ENCODE data around the gene IP6K3. TPM values are rescaled to one million over a fixed set of nuclear protein-coding genes. Genes with fewer than 3 reads are reported as not detected.
A peak's percentile ranks its signal among the peaks of the same experiment; 100 is the strongest.

The IP6K3 gene
- total and polyA plus RNA-seq, 4 experiments from 2014 or later: not detected

DNA sequence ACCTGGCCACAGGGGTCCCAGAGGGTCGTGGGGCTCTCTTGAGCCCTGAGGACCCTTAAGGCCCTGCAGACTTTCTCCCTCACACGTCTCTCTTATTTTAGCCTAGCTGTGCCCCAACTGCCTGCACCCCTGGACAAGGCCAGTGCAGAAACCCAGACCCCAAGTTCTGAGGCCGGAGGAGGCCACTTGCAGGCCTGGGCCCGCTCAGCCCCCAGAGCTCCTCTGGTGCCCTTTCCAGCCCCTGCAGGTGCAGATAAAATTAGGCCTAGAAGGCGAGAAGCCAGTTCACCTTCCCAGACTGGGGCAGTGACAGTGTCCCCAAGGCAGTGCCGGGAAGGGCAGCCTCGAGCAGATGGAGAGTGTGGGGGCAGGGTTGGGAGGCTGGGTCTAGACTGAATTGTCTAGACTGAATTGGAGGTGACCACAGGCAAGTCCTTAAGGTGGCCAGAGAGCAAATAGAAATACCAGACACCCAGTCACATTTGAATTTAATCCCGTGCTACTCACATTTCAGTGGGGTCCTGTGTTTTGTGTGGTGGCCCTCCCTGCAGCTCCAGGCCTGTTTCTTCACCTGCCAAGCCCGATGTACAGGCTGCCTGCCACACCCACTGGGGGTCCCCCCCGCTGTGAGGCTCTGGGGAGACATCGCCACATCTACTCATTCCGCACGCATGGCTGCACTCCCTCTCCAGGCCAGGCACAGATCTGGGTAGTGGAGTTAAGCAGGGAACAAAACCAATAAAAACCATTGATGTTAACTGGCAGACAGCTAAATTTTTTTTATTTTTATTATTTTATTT is 8.6 kb upstream of the IP6K3 start:
- Histone ChIP-seq H3K4me1 (ENCODE audit: insufficient read depth, low read length) (no peaks in the 10 kb centered on the region), H3K36me3 (ENCODE audit: insufficient read depth, low read length) (no peaks in the 10 kb centered on the region), H3K27ac (ENCODE audit: low read depth, low read length) (no peak overlapping the region), H3K4me3 (ENCODE audit: low read length in 2 of 2) (no peak overlapping the region), H3K27me3 (ENCODE audit: insufficient read depth, low read length) (no peaks in the 10 kb centered on the region), H3K9me3 (ENCODE audit: control insufficient read depth in 1 of 2, low read length in 2 of 2) (no peaks in the 10 kb centered on the region)
- peaks cover 0 to 1% (median 0%) of the 10 kb centered on the region in 4 donors for H3K4me1 Mint-ChIP-seq
- POLR2A ChIA-PET (ENCODE audit: partially characterized antibody): no interaction called here
- H3K4me3 Mint-ChIP-seq: no peak overlapping the region
- DNase-seq: no peak
- CTCF ChIA-PET (ENCODE audit: partially characterized antibody): interaction anchor here (1.9 kb wide), 1 partner anchor 10 kb away, joined by 12 read pairs; no protein-coding TSS in a partner anchor
- intact Hi-C loops (cut with micrococcal nuclease): no loop called here
- H3K36me3 Mint-ChIP-seq: no peaks in the 10 kb centered on the region
- no peak overlapping the region for H3K27ac Mint-ChIP-seq
- peaks cover 1 to 3% of the 10 kb centered on the region in 2 donors for H3K27me3 Mint-ChIP-seq
- H3K9me3 Mint-ChIP-seq: no peaks in the 10 kb centered on the region

DNA sequence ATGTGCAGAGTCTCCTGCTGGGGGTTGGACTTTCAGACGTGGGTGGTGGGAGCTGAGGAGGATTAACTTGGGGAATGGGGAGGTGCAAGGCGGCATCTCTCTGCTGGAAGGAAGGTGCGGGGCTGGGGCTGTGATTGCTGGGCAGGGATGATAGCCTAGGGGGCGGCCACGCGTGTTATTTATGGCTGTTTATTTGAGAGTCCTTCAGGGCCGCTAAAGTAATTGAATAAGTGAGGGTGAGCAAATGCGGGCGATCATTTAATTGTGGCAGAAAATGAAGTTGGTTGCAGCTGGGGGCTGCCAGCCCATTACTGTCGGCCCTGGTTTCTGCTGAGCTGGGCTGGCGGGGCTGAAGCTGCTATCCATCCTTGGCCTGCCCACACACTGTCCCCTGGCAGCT is 7.5 kb upstream of the IP6K3 start:
- H3K4me3 ChIP-seq (ENCODE audit: low read length in 2 of 2): no peak overlapping the region
- no peak for DNase-seq
- H3K4me1 ChIP-seq (ENCODE audit: insufficient read depth, low read length): no peaks in the 10 kb centered on the region
- CTCF ChIA-PET (ENCODE audit: partially characterized antibody): interaction anchor here (1.9 kb wide), 1 partner anchor 9 kb away, joined by 12 read pairs; no protein-coding TSS in a partner anchor
- no peak overlapping the region for H3K27ac ChIP-seq (ENCODE audit: low read depth, low read length)
- Mint-ChIP-seq H3K36me3 (no peaks in the 10 kb centered on the region), H3K27ac (no peak overlapping the region), H3K9me3 (no peaks in the 10 kb centered on the region), H3K27me3 (peaks cover 1 to 3% of the 10 kb centered on the region in 2 donors), H3K4me1 (peaks cover 0 to 1% (median 0%) of the 10 kb centered on the region in 4 donors), H3K4me3 (no peak overlapping the region)
- POLR2A ChIA-PET (ENCODE audit: partially characterized antibody): no interaction called here
- no peaks in the 10 kb centered on the region for H3K9me3 ChIP-seq (ENCODE audit: control insufficient read depth in 1 of 2, low read length in 2 of 2)
- no peaks in the 10 kb centered on the region for H3K36me3 ChIP-seq (ENCODE audit: insufficient read depth, low read length)
- no peaks in the 10 kb centered on the region for H3K27me3 ChIP-seq (ENCODE audit: insufficient read depth, low read length)
- intact Hi-C loops (cut with micrococcal nuclease): no loop called here

DNA sequence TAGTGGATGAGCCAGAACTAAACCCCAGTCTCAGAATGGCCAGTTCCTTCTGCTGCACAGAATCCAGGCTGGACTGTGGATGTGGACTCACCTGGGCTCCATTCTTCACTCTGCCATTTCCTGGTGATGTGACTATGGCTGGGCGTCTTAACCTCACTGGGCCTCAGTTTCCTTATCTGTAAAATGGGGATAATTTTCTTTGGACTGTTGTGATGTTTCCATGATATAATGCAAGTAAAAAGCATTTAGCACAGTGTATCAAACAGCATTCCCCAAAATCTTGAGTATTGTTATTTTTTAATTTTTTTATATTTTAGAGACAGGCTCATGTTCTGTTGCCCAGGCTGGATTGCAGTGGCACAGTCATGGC is 5.9 kb upstream of the IP6K3 start:
- H3K27me3 ChIP-seq (ENCODE audit: insufficient read depth, low read length): no peaks in the 10 kb centered on the region
- DNase-seq: no peak
- ChIA-PET POLR2A (ENCODE audit: partially characterized antibody) (no interaction called here), CTCF (ENCODE audit: partially characterized antibody) (no interaction called here)
- H3K4me1 Mint-ChIP-seq: peaks cover 0 to 1% (median 0%) of the 10 kb centered on the region in 4 donors
- H3K9me3 ChIP-seq (ENCODE audit: control insufficient read depth in 1 of 2, low read length in 2 of 2): no peaks in the 10 kb centered on the region
- no peaks in the 10 kb centered on the region for H3K9me3 Mint-ChIP-seq
- no peak overlapping the region for H3K27ac ChIP-seq (ENCODE audit: low read depth, low read length)
- H3K36me3 ChIP-seq (ENCODE audit: insufficient read depth, low read length): no peaks in the 10 kb centered on the region
- no peaks in the 10 kb centered on the region for H3K4me1 ChIP-seq (ENCODE audit: insufficient read depth, low read length)
- H3K27me3 Mint-ChIP-seq: peaks cover 0 to under 1% of the 10 kb centered on the region in 2 donors
- no peaks in the 10 kb centered on the region for H3K36me3 Mint-ChIP-seq
- intact Hi-C loops (cut with micrococcal nuclease): no loop called here
- no peak overlapping the region for H3K4me3 ChIP-seq (ENCODE audit: low read length in 2 of 2)
- H3K27ac Mint-ChIP-seq: no peak overlapping the region
- no peak overlapping the region for H3K4me3 Mint-ChIP-seq

DNA sequence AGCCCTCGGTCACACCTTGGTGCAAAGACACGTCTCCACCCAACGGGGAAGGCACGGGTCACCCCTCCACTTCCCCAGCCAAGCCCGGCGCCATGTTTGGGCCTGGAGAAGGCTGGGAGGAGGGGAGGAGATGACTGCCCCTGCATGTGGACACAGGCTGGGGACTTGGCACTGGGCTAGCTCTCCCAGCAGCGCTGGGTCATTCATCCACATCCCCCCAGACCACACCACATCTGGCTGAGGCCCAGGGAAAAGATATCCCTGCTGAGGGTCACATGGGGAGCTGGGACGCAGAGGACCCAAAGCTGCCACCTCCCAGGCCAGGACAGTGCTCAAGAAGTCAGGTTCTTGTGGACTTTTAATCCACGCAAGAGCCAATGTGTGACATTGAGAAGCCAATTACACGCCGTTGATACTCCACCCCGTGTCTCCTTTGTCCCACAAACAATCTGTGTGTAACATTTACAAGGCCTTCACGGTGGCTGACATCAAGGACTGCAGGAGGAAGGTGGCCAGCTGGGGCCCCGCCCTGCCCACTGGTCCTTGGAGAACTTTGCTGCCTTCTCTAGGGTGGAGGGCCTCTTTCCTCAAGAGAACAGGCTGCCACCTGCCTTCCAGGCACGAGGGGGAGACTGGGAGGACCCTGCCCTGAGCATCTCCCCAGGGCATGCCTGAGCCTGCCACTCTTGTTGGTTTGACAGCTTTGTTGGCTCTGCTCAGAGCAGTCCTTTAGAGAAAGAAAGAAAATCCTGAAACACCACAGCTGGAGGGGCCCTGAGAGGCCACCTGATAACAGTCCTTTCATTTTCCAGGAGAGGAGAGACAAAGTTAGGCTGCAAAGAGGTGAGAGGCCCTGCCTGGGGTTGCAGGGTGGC is 5.3 kb upstream of the IP6K3 start:
- H3K4me3 ChIP-seq (ENCODE audit: low read length in 2 of 2): no peak overlapping the region
- Mint-ChIP-seq H3K36me3 (no peaks in the 10 kb centered on the region), H3K9me3 (no peaks in the 10 kb centered on the region), H3K27ac (peak overlapping the region in 2 of 7 donors; percentile 17 to 41), H3K27me3 (peaks cover 0 to 3% of the 10 kb centered on the region in 2 donors), H3K4me3 (no peak overlapping the region), H3K4me1 (no peaks in the 10 kb centered on the region)
- CTCF ChIA-PET (ENCODE audit: partially characterized antibody): interaction anchor here (0.7 kb wide), 1 partner anchor 302 kb away, joined by 3 read pairs; no protein-coding TSS in a partner anchor
- no peaks in the 10 kb centered on the region for H3K4me1 ChIP-seq (ENCODE audit: insufficient read depth, low read length)
- H3K36me3 ChIP-seq (ENCODE audit: insufficient read depth, low read length): no peaks in the 10 kb centered on the region
- H3K9me3 ChIP-seq (ENCODE audit: control insufficient read depth in 1 of 2, low read length in 2 of 2): no peaks in the 10 kb centered on the region
- intact Hi-C loops (cut with micrococcal nuclease): no loop called here
- no peak for DNase-seq
- POLR2A ChIA-PET (ENCODE audit: partially characterized antibody): no interaction called here
- no peak overlapping the region for H3K27ac ChIP-seq (ENCODE audit: low read depth, low read length)
- H3K27me3 ChIP-seq (ENCODE audit: insufficient read depth, low read length): no peaks in the 10 kb centered on the region

DNA sequence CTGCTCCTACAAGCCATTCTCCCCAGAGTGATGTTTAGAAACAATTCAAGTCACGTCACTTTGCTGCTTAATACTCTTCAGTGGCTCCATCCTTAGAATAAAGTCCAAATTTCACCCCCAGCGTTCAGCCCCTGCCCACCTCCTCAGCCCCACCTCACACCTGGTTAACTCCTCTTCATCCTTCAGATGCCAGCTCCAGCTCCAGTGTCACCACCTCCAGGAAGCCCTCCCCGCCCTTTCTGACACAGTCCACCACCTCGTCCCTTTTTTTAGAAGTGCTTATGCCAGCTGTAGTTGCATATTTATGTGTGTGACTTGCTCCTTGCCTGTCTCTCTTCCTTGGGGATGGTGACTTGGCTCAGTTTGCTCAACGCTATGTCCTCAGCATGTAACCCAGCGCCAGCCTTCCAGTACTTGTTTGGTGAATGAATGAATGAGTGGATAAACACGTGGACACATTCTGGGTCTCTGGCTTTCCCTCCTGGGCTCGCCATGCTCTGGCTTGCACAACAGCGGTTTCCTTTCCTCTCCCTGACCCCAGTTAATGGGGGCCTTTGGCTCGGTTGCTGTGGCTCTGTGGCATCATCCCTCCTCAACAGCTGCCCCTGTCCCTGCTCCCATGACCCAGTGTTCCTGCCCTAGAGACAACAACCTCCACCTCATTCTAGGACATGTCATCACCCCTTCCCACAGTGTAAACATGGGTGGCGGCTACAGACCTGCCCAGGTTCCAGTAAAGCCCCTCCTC is 3.7 kb upstream of the IP6K3 start:
- Mint-ChIP-seq H3K27ac (peak overlapping the region in 4 of 7 donors; percentile 5 to 72 (median 32)), H3K27me3 (peaks cover 0 to 3% of the 10 kb centered on the region in 2 donors), H3K4me1 (no peaks in the 10 kb centered on the region), H3K36me3 (no peaks in the 10 kb centered on the region), H3K4me3 (no peak overlapping the region), H3K9me3 (no peaks in the 10 kb centered on the region)
- intact Hi-C loops (cut with micrococcal nuclease): no loop called here
- H3K27me3 ChIP-seq (ENCODE audit: insufficient read depth, low read length): no peaks in the 10 kb centered on the region
- ChIA-PET POLR2A (ENCODE audit: partially characterized antibody) (no interaction called here), CTCF (ENCODE audit: partially characterized antibody) (no interaction called here)
- H3K27ac ChIP-seq (ENCODE audit: low read depth, low read length): no peak overlapping the region
- H3K9me3 ChIP-seq (ENCODE audit: control insufficient read depth in 1 of 2, low read length in 2 of 2): no peaks in the 10 kb centered on the region
- no peaks in the 10 kb centered on the region for H3K4me1 ChIP-seq (ENCODE audit: insufficient read depth, low read length)
- H3K36me3 ChIP-seq (ENCODE audit: insufficient read depth, low read length): no peaks in the 10 kb centered on the region
- DNase-seq: no peak
- H3K4me3 ChIP-seq (ENCODE audit: low read length in 2 of 2): no peak overlapping the region

DNA sequence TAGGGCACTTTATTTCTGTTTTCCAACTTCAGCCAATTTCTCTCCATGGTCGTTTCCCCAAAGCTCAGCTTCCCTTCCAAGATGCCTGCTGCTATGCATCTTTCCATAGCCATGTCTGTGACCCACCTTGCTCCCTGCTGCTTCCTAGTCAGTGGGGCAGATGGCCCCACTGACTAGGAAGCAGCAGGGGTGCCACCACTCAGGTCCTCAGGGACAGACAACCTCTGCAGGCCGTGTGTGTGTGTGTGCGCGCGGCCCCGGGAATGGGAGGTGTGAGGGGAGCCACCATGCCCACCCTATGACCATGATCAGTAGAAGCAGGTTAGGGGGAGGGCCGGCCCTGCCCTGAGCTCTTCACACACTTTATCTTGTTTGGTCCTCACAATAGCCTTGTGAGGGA is 2.7 kb upstream of the IP6K3 start:
- no peak overlapping the region for H3K4me3 Mint-ChIP-seq
- intact Hi-C loops (cut with micrococcal nuclease): no loop called here
- Histone ChIP-seq H3K27ac (ENCODE audit: low read depth, low read length) (no peak overlapping the region), H3K4me3 (ENCODE audit: low read length in 2 of 2) (no peak overlapping the region), H3K9me3 (ENCODE audit: control insufficient read depth in 1 of 2, low read length in 2 of 2) (no peaks in the 10 kb centered on the region), H3K4me1 (ENCODE audit: insufficient read depth, low read length) (no peaks in the 10 kb centered on the region), H3K27me3 (ENCODE audit: insufficient read depth, low read length) (no peaks in the 10 kb centered on the region), H3K36me3 (ENCODE audit: insufficient read depth, low read length) (no peaks in the 10 kb centered on the region)
- H3K27me3 Mint-ChIP-seq: peaks cover 0 to 3% of the 10 kb centered on the region in 2 donors
- no peaks in the 10 kb centered on the region for H3K9me3 Mint-ChIP-seq
- DNase-seq: no peak
- ChIA-PET CTCF (ENCODE audit: partially characterized antibody) (no interaction called here), POLR2A (ENCODE audit: partially characterized antibody) (interaction anchor here (0.6 kb wide), 1 partner anchor 525 kb away, joined by 5 read pairs; no protein-coding TSS in a partner anchor)
- H3K36me3 Mint-ChIP-seq: no peaks in the 10 kb centered on the region
- H3K27ac Mint-ChIP-seq: no peak overlapping the region
- H3K4me1 Mint-ChIP-seq: peaks cover 0 to under 1% (median under 1%) of the 10 kb centered on the region in 4 donors

All from CD4-positive, alpha-beta memory T cell (primary cell).